K562 (cell line): ENCODE data around the gene TM7SF2. TPM values are rescaled to one million over a fixed set of nuclear protein-coding genes. Genes with fewer than 3 reads are reported as not detected.
A peak's percentile ranks its signal among the peaks of the same experiment; 100 is the strongest.

Experiments used
- ATF4 ChIP-seq: fragments of 450-650 bp; formaldehyde crosslinking; IDR thresholded peaks from 2 replicates; pipeline ENCODE4 v1.4.0; 2022; ENCODE audit warnings: mild to moderate bottlenecking, moderate library complexity
- CREB3L1 ChIP-seq: fragments of 450-650 bp; IDR thresholded peaks from 2 replicates; pipeline ENCODE4 v1.6.1; 2014; ENCODE audit warnings: low read depth, mild to moderate bottlenecking, moderate library complexity, borderline replicate concordance
- ELK1 ChIP-seq: sonication (generic); formaldehyde crosslinking; IDR thresholded peaks from 2 replicates; pipeline ENCODE4 v1.8.1; 2022; ENCODE audit warnings: missing genetic modification reagents
- FOSL1 ChIP-seq: fragments of 200-800 bp; sonication (Bioruptor generic); conservative IDR thresholded peaks from 2 replicates; pipeline ENCODE4 v1.6.1; 2016; ENCODE audit warnings: missing genetic modification characterization, missing compliant biosample characterization
- HLTF ChIP-seq: fragments of 450-650 bp; IDR thresholded peaks from 2 replicates; pipeline ENCODE4 v1.6.1; 2016
- HMG20B ChIP-seq: fragments of 250-450 bp; sonication (Bioruptor Pico); IDR thresholded peaks from 2 replicates; pipeline ENCODE4 v1.5.0; 2021; ENCODE audit warnings: mild to moderate bottlenecking
- KDM4B ChIP-seq, 2 experiments: fragments of 450-650 bp in 1 of 2; sonication (generic) in 1 of 2; IDR thresholded peaks; 2 replicates each; pipeline ENCODE4 v1.6.1; 2016 to 2017; ENCODE audit warnings: borderline replicate concordance in 2 of 2, antibody characterized with exemption in 1 of 2, low read depth in 1 of 2, mild to moderate bottlenecking in 1 of 2
- OTX1 ChIP-seq: fragments of 450-650 bp; formaldehyde crosslinking; IDR thresholded peaks from 2 replicates; pipeline ENCODE4 v1.4.0; 2022; ENCODE audit warnings: mild to moderate bottlenecking
- PML ChIP-seq: IDR thresholded peaks from 2 replicates; pipeline ENCODE4 v1.6.1; 2012; ENCODE audit warnings: low read length, inconsistent platforms
- PREB ChIP-seq: sonication (generic); formaldehyde crosslinking; IDR thresholded peaks from 2 replicates; pipeline ENCODE4 v1.8.1; 2023; ENCODE audit warnings: mild to moderate bottlenecking, missing genetic modification reagents
- TAL1 ChIP-seq: fragments of 450-650 bp; IDR thresholded peaks from 2 replicates; pipeline ENCODE4 v1.6.1; 2016; ENCODE audit warnings: mild to moderate bottlenecking
- THAP12 ChIP-seq: fragments of 250-450 bp; sonication (Bioruptor Pico); IDR thresholded peaks from 2 replicates; pipeline ENCODE4 v1.9.0; 2021; ENCODE audit warnings: mild to moderate bottlenecking, inconsistent platforms
- ZBED1 ChIP-seq: IDR thresholded peaks from 2 replicates; pipeline ENCODE4 v1.6.1; 2014
- ZBTB43 ChIP-seq: sonication (generic); formaldehyde crosslinking; IDR thresholded peaks from 2 replicates; pipeline ENCODE4 v1.8.0; 2023; ENCODE audit warnings: mild to moderate bottlenecking, missing genetic modification reagents
- ZNF764 ChIP-seq: fragments of 250-450 bp; sonication (Bioruptor Pico); IDR thresholded peaks from 2 replicates; pipeline ENCODE4 v1.4.0; 2020; ENCODE audit warnings: low read depth, mild to moderate bottlenecking, moderate library complexity
- polyA plus RNA-seq, 8 experiments: library from polyadenylated mRNA; depleted of rRNA in 4 of 8; stranded (reverse) in 5 of 8; unstranded in 3 of 8; fragments of >200 nt; fragmentation: Nextera tagmentation in 2 of 8; fragmentation: Illumina TruSeq in 1 of 8; extraction: Ambion mirVana in 2 of 8; extraction: Trizol in 1 of 8; gene quantifications; 2 replicates each; pipeline versions ENCODE4 v1.2.1 to v1.2.3, GENCODE V29; 2011 to 2014; ENCODE audit warnings: inconsistent platforms in 1 of 8, missing spikeins in 1 of 8
- total RNA-seq, 7 experiments: library from RNA; depleted of rRNA in 6 of 7; stranded (reverse); fragments of >200 nt in 6 of 7; fragmentation: Illumina TruSeq in 2 of 7; extraction: Trizol in 2 of 7; gene quantifications; 2 replicates each; pipeline versions ENCODE4 v1.2.1 to v1.2.3, GENCODE V29; 2011 to 2021; ENCODE audit warnings: low replicate concordance in 1 of 7
- TF ChIP-seq, protein P1 (sequence below): fragments of 250-450 bp; sonication (Bioruptor Pico); IDR thresholded peaks from 2 replicates; pipeline ENCODE4 v1.5.0; 2021; ENCODE audit warnings: mild to moderate bottlenecking, borderline replicate concordance

The TM7SF2 gene
- total and polyA plus RNA-seq, 9 of the 15 experiments (the other 6 are each of a cell fraction or from before 2014, with no cell fraction given): 1.2 to 22.0 (median 14.3) TPM

DNA sequence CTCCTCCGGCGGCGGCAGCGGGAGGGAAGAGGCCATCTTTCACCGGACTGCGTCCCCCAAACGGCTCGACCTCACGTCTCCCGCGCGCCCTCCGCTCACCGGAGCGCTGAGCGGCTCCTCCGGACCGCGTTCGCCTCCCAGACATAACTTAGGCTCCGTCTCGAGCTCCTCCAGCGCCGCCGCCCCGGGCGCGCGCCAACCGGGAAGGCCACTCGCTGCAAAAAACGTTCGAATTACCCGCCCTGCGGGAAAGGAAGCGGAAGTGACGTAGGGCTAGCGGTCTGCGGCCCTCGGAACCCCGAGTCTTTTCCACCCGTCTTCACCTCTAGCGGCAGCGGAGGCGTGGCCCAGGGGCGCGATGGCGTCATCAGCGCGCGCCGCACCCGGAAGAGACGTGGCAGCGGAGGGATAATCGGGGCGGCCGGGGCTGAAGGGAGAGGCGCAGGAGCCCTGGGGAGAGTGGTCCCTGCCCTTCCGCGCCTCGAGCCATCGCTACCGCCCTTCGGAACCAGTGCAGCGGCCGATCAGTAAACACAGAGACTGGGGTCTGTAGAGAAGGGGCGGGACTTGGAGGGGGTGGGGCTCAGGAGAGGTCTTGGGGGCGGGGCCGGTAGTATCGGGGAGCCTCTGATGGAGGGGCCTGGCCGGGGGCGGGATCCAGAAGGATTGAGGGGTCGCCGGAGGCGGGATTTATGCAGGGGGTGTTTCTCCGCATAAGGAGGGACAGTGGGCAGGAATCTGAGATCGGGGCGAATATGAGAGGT, 27.7 kb upstream of the TM7SF2 start, which contains the start of the genes CDCA5 and ZFPL1 (continued):
- TF ChIP-seq CREB3L1 (peak; percentile 100), ZBED1 (no peak), TAL1 (no peak), ELK1 (CRISPR knock-in tag) (no peak), FOSL1 (tag) (no peak), ZNF764 (CRISPR knock-in tag) (no peak), OTX1 (CRISPR knock-in tag) (no peak), KDM4B (IDR thresholded peaks at IDR 0.05; ENCODE audit: borderline replicate concordance in 2 of 2, low read depth in 1 of 2) (peak in 1 of 2 experiments; percentile 81; a peak in 1 of 4 replicates), HLTF (no peak), PREB (no peak), HMG20B (CRISPR knock-in tag) (no peak), ATF4 (no peak), ZBTB43 (no peak), PML (peak; percentile 70), THAP12 (CRISPR knock-in tag) (peak; percentile 69; the same call in 1 of the 2 replicates)
- TF ChIP-seq, protein P1, sequence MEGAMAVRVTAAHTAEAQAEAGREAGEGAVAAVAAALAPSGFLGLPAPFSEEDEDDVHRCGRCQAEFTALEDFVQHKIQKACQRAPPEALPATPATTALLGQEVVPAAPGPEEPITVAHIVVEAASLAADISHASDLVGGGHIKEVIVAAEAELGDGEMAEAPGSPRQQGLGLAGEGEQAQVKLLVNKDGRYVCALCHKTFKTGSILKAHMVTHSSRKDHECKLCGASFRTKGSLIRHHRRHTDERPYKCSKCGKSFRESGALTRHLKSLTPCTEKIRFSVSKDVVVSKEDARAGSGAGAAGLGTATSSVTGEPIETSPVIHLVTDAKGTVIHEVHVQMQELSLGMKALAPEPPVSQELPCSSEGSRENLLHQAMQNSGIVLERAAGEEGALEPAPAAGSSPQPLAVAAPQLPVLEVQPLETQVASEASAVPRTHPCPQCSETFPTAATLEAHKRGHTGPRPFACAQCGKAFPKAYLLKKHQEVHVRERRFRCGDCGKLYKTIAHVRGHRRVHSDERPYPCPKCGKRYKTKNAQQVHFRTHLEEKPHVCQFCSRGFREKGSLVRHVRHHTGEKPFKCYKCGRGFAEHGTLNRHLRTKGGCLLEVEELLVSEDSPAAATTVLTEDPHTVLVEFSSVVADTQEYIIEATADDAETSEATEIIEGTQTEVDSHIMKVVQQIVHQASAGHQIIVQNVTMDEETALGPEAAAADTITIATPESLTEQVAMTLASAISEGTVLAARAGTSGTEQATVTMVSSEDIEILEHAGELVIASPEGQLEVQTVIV (CRISPR knock-in tag): no peak
